ENCODE results near the gene STN1. TPM values are rescaled to one million over a fixed set of nuclear protein-coding genes. Genes with fewer than 3 reads are reported as not detected.

STN1 gene
- total and polyA plus RNA-seq, 2 donors (not counting 1 experiment from before 2014, with no cell fraction given) = 21.7 to 36.5 TPM

- H3K4me1 ChIP-seq (ENCODE audit: control insufficient read depth, extremely low read depth, insufficient read depth, low read length) = peaks cover 17% of the 10 kb centered on the region
- H3K9ac ChIP-seq (ENCODE audit: insufficient read depth, low read length) = no peak overlapping the region
- H3K4me3 ChIP-seq (replicated peaks in 1 of 4; ENCODE audit: control extremely low read depth in 1 of 4, insufficient read depth in 1 of 4, low read depth in 3 of 4, low read length in 4 of 4) = no peak overlapping the region
- H3K4me2 ChIP-seq (ENCODE audit: extremely low read depth, insufficient read depth, low read length) = no peak overlapping the region
- no peaks in the 10 kb centered on the region for H3K27me3 ChIP-seq (ENCODE audit: control insufficient read depth, insufficient read depth, low read length)
- H4K20me1 ChIP-seq (ENCODE audit: control insufficient read depth, extremely low read depth, insufficient read depth, low read length) = no peaks in the 10 kb centered on the region
- H3K27ac ChIP-seq (ENCODE audit: insufficient read depth, low read length) = no peak overlapping the region
- peaks cover 5% of the 10 kb centered on the region for H3K36me3 ChIP-seq (ENCODE audit: control insufficient read depth, insufficient read depth, low read length)
- TF ChIP-seq CTCF (conservative IDR thresholded peaks at IDR 0.05 in 1 of 2, IDR thresholded peaks at IDR 0.05 in 1 of 2; ENCODE audit: low read depth in 1 of 2, low read length in 2 of 2) (peak in 1 of 2 donors; percentile 7), EZH2 (IDR thresholded peaks at IDR 0.05; ENCODE audit: low read length, missing control alignments) (no peak)
- H2AFZ ChIP-seq (ENCODE audit: low read length) = no peak overlapping the region
- no peaks in the 10 kb centered on the region for H3K79me2 ChIP-seq (ENCODE audit: control insufficient read depth, insufficient read depth, low read length)
- no peak for DNase-seq (ENCODE audit: low read depth in 2 of 2)
- no peaks in the 10 kb centered on the region for H3K9me3 ChIP-seq (ENCODE audit: control insufficient read depth, insufficient read depth, low read depth, low read length)
These were observed 20.7 kb downstream of the STN1 start for GRCh38 chr10:103897241-103897774.

- H3K9ac ChIP-seq (ENCODE audit: insufficient read depth, low read length) = no peak overlapping the region
- TF ChIP-seq EZH2 (IDR thresholded peaks at IDR 0.05; ENCODE audit: low read length, missing control alignments) (no peak), CTCF (conservative IDR thresholded peaks at IDR 0.05 in 1 of 2, IDR thresholded peaks at IDR 0.05 in 1 of 2; ENCODE audit: low read depth in 1 of 2, low read length in 2 of 2) (no peak)
These were observed 21.8 kb downstream of the STN1 start for GRCh38 chr10:103896225-103896624.

GRCh38 chr10:103895411-103896186 lies 22.4 kb downstream of the STN1 start:
- Histone ChIP-seq H3K36me3 (ENCODE audit: control insufficient read depth, insufficient read depth, low read length) (peaks cover 5% of the 10 kb centered on the region), H3K4me3 (replicated peaks in 1 of 4; ENCODE audit: control extremely low read depth in 1 of 4, insufficient read depth in 1 of 4, low read depth in 3 of 4, low read length in 4 of 4) (no peak overlapping the region), H4K20me1 (ENCODE audit: control insufficient read depth, extremely low read depth, insufficient read depth, low read length) (no peaks in the 10 kb centered on the region), H2AFZ (ENCODE audit: low read length) (no peak overlapping the region), H3K27ac (ENCODE audit: insufficient read depth, low read length) (peak overlapping the region; percentile 65), H3K9ac (ENCODE audit: insufficient read depth, low read length) (no peak overlapping the region), H3K4me1 (ENCODE audit: control insufficient read depth, extremely low read depth, insufficient read depth, low read length) (peaks cover 17% of the 10 kb centered on the region), H3K27me3 (ENCODE audit: control insufficient read depth, insufficient read depth, low read length) (no peaks in the 10 kb centered on the region), H3K4me2 (ENCODE audit: extremely low read depth, insufficient read depth, low read length) (peak overlapping the region; percentile 28), H3K79me2 (ENCODE audit: control insufficient read depth, insufficient read depth, low read length) (no peaks in the 10 kb centered on the region), H3K9me3 (ENCODE audit: control insufficient read depth, insufficient read depth, low read depth, low read length) (no peaks in the 10 kb centered on the region)
- TF ChIP-seq EZH2 (IDR thresholded peaks at IDR 0.05; ENCODE audit: low read length, missing control alignments) (no peak), CTCF (conservative IDR thresholded peaks at IDR 0.05 in 1 of 2, IDR thresholded peaks at IDR 0.05 in 1 of 2; ENCODE audit: low read depth in 1 of 2, low read length in 2 of 2) (no peak)
- DNase-seq (ENCODE audit: low read depth in 2 of 2) = peak; percentile 69 to 73

More at GRCh38 chr10:103896225-103896624, 21.8 kb downstream of the STN1 start:
- Histone ChIP-seq H3K79me2 (ENCODE audit: control insufficient read depth, insufficient read depth, low read length) (no peaks in the 10 kb centered on the region), H3K4me3 (replicated peaks in 1 of 4; ENCODE audit: control extremely low read depth in 1 of 4, insufficient read depth in 1 of 4, low read depth in 3 of 4, low read length in 4 of 4) (no peak overlapping the region), H2AFZ (ENCODE audit: low read length) (no peak overlapping the region), H3K4me1 (ENCODE audit: control insufficient read depth, extremely low read depth, insufficient read depth, low read length) (peaks cover 17% of the 10 kb centered on the region), H3K27me3 (ENCODE audit: control insufficient read depth, insufficient read depth, low read length) (no peaks in the 10 kb centered on the region), H3K9me3 (ENCODE audit: control insufficient read depth, insufficient read depth, low read depth, low read length) (no peaks in the 10 kb centered on the region), H4K20me1 (ENCODE audit: control insufficient read depth, extremely low read depth, insufficient read depth, low read length) (no peaks in the 10 kb centered on the region), H3K27ac (ENCODE audit: insufficient read depth, low read length) (peak overlapping the region; percentile 65), H3K36me3 (ENCODE audit: control insufficient read depth, insufficient read depth, low read length) (peaks cover 5% of the 10 kb centered on the region), H3K4me2 (ENCODE audit: extremely low read depth, insufficient read depth, low read length) (no peak overlapping the region)
- peak; percentile 13 to 63 for DNase-seq (ENCODE audit: low read depth in 2 of 2)
